Astrocyte (in vitro differentiated cells and primary cell): ENCODE results near the gene PXT1.

Experiments used
- CTCF ChIP-seq: IDR thresholded peaks from 2 replicates; pipeline ENCODE4 v1.5.1; 2011; ENCODE audit warnings: low read depth, mild to moderate bottlenecking, inconsistent platforms, low read length, moderate library complexity; ENCODE audit not compliant: insufficient read depth
- EZH2 ChIP-seq: IDR thresholded peaks from 2 replicates; pipeline ENCODE4 v1.6.1; 2012; ENCODE audit warnings: mild to moderate bottlenecking, low read length, inconsistent platforms; ENCODE audit not compliant: insufficient read depth

DNA sequence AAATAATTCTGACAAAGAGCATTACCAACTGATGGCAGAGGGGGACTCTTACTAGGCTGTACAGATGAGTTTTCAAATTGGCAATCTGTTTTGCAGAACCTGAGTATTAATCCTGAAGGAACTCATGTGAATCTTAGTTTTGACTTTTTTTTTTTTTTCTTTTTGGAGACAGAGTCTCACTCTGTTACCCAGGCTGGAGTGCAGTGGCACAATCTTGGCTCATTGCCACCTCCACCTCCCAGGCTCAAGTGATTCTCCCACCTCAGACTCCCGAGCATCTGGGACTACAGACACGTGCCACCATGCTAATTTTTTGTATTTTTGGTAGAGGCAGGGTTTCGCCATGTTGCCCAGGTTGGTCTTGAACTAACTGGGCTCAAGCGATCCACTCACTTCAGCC, 49.4 kb upstream of the PXT1 start:
- TF ChIP-seq CTCF (no peak), EZH2 (no peak)
